Choroid plexus epithelial cell (primary cell): Measurements from ENCODE around the gene CHD6.

Source experiments
- DNase-seq: peaks from one replicate; pipeline ENCODE4 v3.0.0-alpha.2; 2010; ENCODE audit warnings: low read depth
- H3K4me3 ChIP-seq: 2 replicates; pipeline ENCODE4 v1.5.1; 2011; ENCODE audit warnings: low read depth, mild to moderate bottlenecking, control low read depth, low read length, moderate library complexity
- CTCF ChIP-seq: conservative IDR thresholded peaks from 2 replicates; pipeline ENCODE4 v1.5.1; 2011; ENCODE audit warnings: low read depth, mild to moderate bottlenecking, control low read depth, inconsistent platforms, low read length, moderate library complexity

CHD6 gene

GRCh38 chr20:41476446-41476845 lies 141.7 kb downstream of the CHD6 start:
- TF ChIP-seq CTCF, result no peak
- no peak overlapping the region for H3K4me3 ChIP-seq
- no peak for DNase-seq

- TF ChIP-seq CTCF, result no peak
- DNase-seq, result peak; percentile 72
- no peak overlapping the region for H3K4me3 ChIP-seq
These were observed 142.2 kb downstream of the CHD6 start for GRCh38 chr20:41476013-41476441.

GRCh38 chr20:41475503-41475902 lies 142.7 kb downstream of the CHD6 start:
- TF ChIP-seq CTCF, result no peak
- peak; percentile 16 for DNase-seq
- H3K4me3 ChIP-seq, result no peak overlapping the region

- H3K4me3 ChIP-seq, result no peak overlapping the region
- no peak for DNase-seq
- TF ChIP-seq CTCF, result no peak
These were observed 147.6 kb downstream of the CHD6 start for GRCh38 chr20:41470362-41471095.

- DNase-seq, result no peak
- no peak for TF ChIP-seq CTCF
These were observed 148.3 kb downstream of the CHD6 start for GRCh38 chr20:41469868-41470267.

GRCh38 chr20:41468994-41469600 lies 149.1 kb downstream of the CHD6 start:
- no peak for DNase-seq
- TF ChIP-seq CTCF, result no peak

More at GRCh38 chr20:41469868-41470267, 148.3 kb downstream of the CHD6 start:
- no peak overlapping the region for H3K4me3 ChIP-seq

GRCh38 chr20:41467690-41468089 lies 150.5 kb downstream of the CHD6 start:
- TF ChIP-seq CTCF, result no peak
- DNase-seq, result no peak

More at GRCh38 chr20:41468994-41469600, 149.1 kb downstream of the CHD6 start:
- no peak overlapping the region for H3K4me3 ChIP-seq

More at GRCh38 chr20:41467690-41468089, 150.5 kb downstream of the CHD6 start:
- H3K4me3 ChIP-seq, result no peak overlapping the region
